Spleen (tissue), 11 donors: ENCODE results near the gene CHST15. TPM values are rescaled to one million over a fixed set of nuclear protein-coding genes. Genes with fewer than 3 reads are reported as not detected.
A peak's percentile ranks its signal among the peaks of the same experiment; 100 is the strongest.

Source experiments
- DNase-seq: peaks from one replicate; pipeline ENCODE4 v3.0.0-alpha.2; 2020
- H3K27ac ChIP-seq, 8 donors: fragments of 200-600 bp; sonication (generic) in 7 of 8; 1 replicate in 4 of 8; 2 replicates in 4 of 8; pipeline versions ENCODE4 v1.5.0 to v1.8.0; 2016 to 2021; ENCODE audit warnings: inconsistent platforms in 4 of 8, mild to moderate bottlenecking in 4 of 8, moderate library complexity in 1 of 8
- H3K27me3 ChIP-seq, 7 donors: fragments of 200-600 bp; sonication (generic) in 6 of 7; replicated peaks in 1 of 7; 1 replicate in 4 of 7; 2 replicates in 3 of 7; pipeline versions ENCODE4 v1.5.0 to v1.8.0; 2016 to 2021; ENCODE audit warnings: inconsistent platforms in 3 of 7, mild to moderate bottlenecking in 1 of 7
- H3K36me3 ChIP-seq, 6 donors: fragments of 200-600 bp; sonication (generic) in 5 of 6; 1 replicate in 4 of 6; 2 replicates in 2 of 6; pipeline versions ENCODE4 v1.5.0 to v1.8.0; 2016 to 2021; ENCODE audit warnings: inconsistent platforms in 2 of 6
- H3K4me1 ChIP-seq, 6 donors: fragments of 200-600 bp; sonication (generic) in 5 of 6; 1 replicate in 3 of 6; 2 replicates in 3 of 6; pipeline versions ENCODE4 v1.5.0 to v1.8.0; 2016 to 2021; ENCODE audit warnings: inconsistent platforms in 3 of 6
- H3K4me3 ChIP-seq, 8 donors: fragments of 200-600 bp; sonication (generic) in 7 of 8; 1 replicate in 4 of 8; 2 replicates in 4 of 8; pipeline versions ENCODE4 v1.5.0 to v1.8.0; 2016 to 2021; ENCODE audit warnings: inconsistent platforms in 4 of 8, mild to moderate bottlenecking in 4 of 8, moderate library complexity in 2 of 8
- H3K9me3 ChIP-seq, 8 donors: fragments of 200-600 bp; sonication (generic) in 7 of 8; 1 replicate in 4 of 8; 2 replicates in 4 of 8; pipeline versions ENCODE4 v1.5.0 to v1.8.0; 2016 to 2021; ENCODE audit warnings: inconsistent platforms in 4 of 8
- POLR2A ChIP-seq, 3 donors: fragments of 450-650 bp; IDR thresholded peaks; one replicate each; pipeline ENCODE4 v1.5.1; 2017; ENCODE audit warnings: antibody characterized with exemption in 3 of 3, mild to moderate bottlenecking in 1 of 3
- POLR2AphosphoS5 ChIP-seq, 3 donors: sonication (generic); formaldehyde crosslinking; IDR thresholded peaks; one replicate each; pipeline ENCODE4 v1.5.1; 2017; ENCODE audit warnings: antibody characterized with exemption in 3 of 3
- WGBS, 5 donors: extraction: QIAGEN DNeasy Blood & Tissue Kit in 3 of 5; methylation state at CpG; one replicate each; pipeline versions ENCODE4 v1.1.5 to v1.1.7; 2013 to 2018; 5-methylcytosine and 5-hydroxymethylcytosine counted together
- intact Hi-C: fragments of 100-400 bp; cut with DNase I; formaldehyde crosslinking; loops from one replicate; pipeline ENCODE4 v1.15.0; 2023; ENCODE audit warnings: low total_unique reads
- polyA plus RNA-seq, 3 donors: library from polyadenylated mRNA; stranded (reverse); fragments of 200-250 nt; gene quantifications; one replicate each; pipeline ENCODE4 v1.2.1, GENCODE V29; 2013
- total RNA-seq, 7 donors: library from RNA; depleted of rRNA in 3 of 7; stranded (reverse); fragments of >200 nt in 3 of 7; fragmentation: NEBNext Ultra II Directional in 4 of 7; extraction: Animal tissue kit (Norgen Biotek cat#: 25700) in 4 of 7; gene quantifications; one replicate each; pipeline versions ENCODE4 v1.1.0 to v1.2.1, GENCODE V29; 2016 to 2021
- TF ChIP-seq, protein P1 (sequence below), 11 experiments: fragments of 200-600 bp in 7 of 11; fragments of 450-650 bp in 4 of 11; sonication (generic) in 4 of 11; IDR thresholded peaks in 8 of 11; conservative IDR thresholded peaks in 3 of 11; 1 replicate in 7 of 11; 2 replicates in 4 of 11; pipeline versions ENCODE4 v1.4.0 to v1.8.0; 2016 to 2021; ENCODE audit warnings: antibody characterized with exemption in 11 of 11, inconsistent platforms in 4 of 11, mild to moderate bottlenecking in 1 of 11
- donor health status: healthy with polysubstance abuse.
- donor health status: DM: no; HTN: no; CAD: no; lungs with moderate emphysema.
- donor health status: DM: no; HTN: no; CAD: no.
- donor health status: Bipolar disorder and iron deficiency.
- donor health status: healthy.
- donor health status: DM: no; HTN: no; CAD: no.
- donor health status: DM: yes; HTN: yes; CAD: no.

Gene CHST15
- total and polyA plus RNA-seq, 10 donors = 6.1 to 133 (median 102) TPM

DNA sequence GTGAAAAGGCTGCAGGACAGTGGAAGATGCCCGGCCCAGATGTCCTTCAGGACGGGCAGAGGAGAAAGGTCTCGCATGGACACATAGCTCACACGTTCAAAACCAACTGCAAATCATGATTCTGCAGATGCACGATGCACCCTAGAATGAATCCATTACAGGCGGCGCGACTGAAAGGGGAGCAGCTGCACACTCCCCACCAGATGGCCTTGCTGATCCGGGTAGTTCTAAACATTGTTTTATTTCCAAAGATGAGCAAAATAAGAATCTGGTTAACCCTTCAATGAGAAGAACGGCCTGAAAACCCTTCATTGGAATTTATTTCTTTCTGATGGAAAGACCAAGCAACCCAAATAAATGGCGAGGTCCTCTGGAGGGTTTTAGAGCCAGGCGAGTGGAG is 33.8 kb downstream of the CHST15 start:
- Histone ChIP-seq H3K9me3 (no peaks in the 10 kb centered on the region), H3K27ac (no peak overlapping the region), H3K4me1 (peaks cover 0 to 78% (median 23%) of the 10 kb centered on the region in 6 donors), H3K36me3 (peaks cover 0 to 49% (median 0%) of the 10 kb centered on the region in 6 donors), H3K4me3 (no peak overlapping the region), H3K27me3 (no peaks in the 10 kb centered on the region)
- DNase-seq = no peak
- intact Hi-C loops = no loop called here
- TF ChIP-seq, protein P1, sequence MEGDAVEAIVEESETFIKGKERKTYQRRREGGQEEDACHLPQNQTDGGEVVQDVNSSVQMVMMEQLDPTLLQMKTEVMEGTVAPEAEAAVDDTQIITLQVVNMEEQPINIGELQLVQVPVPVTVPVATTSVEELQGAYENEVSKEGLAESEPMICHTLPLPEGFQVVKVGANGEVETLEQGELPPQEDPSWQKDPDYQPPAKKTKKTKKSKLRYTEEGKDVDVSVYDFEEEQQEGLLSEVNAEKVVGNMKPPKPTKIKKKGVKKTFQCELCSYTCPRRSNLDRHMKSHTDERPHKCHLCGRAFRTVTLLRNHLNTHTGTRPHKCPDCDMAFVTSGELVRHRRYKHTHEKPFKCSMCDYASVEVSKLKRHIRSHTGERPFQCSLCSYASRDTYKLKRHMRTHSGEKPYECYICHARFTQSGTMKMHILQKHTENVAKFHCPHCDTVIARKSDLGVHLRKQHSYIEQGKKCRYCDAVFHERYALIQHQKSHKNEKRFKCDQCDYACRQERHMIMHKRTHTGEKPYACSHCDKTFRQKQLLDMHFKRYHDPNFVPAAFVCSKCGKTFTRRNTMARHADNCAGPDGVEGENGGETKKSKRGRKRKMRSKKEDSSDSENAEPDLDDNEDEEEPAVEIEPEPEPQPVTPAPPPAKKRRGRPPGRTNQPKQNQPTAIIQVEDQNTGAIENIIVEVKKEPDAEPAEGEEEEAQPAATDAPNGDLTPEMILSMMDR (IDR thresholded peaks at IDR 0.05 in 8 of 11, conservative IDR thresholded peaks at IDR 0.05 in 3 of 11) = no peak
- TF ChIP-seq POLR2AphosphoS5 (IDR thresholded peaks at IDR 0.05) (no peak), POLR2A (IDR thresholded peaks at IDR 0.05) (no peak)
- 84 to 94% (median 86%) methylated on average over 12 of the region's 12 CpGs for WGBS, 5 donors

DNA sequence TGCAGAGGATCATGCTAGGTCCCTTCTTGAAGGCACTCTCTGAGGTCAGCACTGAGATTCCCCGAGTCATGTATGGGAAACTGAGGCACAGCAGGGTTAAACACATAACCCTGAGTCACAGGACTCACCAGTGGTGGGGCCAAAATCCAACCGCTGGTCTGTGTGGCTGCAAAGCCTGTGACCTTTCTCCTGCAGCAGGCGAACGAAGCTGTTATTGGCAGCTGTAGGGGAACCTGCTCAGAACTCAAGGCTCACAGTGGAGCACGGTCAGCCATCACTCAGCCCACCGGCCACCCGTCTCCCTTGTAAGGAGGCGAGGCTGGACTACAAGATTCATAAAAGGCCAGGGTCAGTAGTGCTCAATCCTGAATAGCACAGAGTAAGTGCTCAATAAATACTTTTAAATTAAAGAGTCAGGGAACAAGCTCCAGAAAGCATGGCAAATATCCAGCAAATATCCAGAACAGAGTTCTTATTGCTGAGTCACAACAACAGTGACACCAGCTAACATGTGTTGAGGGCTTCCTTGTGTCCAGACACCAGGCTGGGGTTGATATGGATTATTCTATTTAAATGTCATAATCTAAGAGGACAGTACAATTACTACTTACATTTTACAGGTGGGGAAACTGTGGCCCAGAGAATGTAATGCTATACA is 34.9 kb downstream of the CHST15 start:
- Histone ChIP-seq H3K36me3 (peaks cover 0 to 49% (median 0%) of the 10 kb centered on the region in 6 donors), H3K4me3 (no peak overlapping the region), H3K27ac (peak overlapping the region in 1 of 8 donors; percentile 11), H3K9me3 (no peaks in the 10 kb centered on the region), H3K27me3 (no peaks in the 10 kb centered on the region), H3K4me1 (peaks cover 0 to 78% (median 20%) of the 10 kb centered on the region in 6 donors)
- no peak for DNase-seq
- intact Hi-C loops = no loop called here
- 80 to 91% (median 84%) methylated on average over 8 of the region's 8 CpGs for WGBS, 5 donors
- TF ChIP-seq POLR2AphosphoS5 (IDR thresholded peaks at IDR 0.05) = peak in 1 of 3 donors; percentile 31
- TF ChIP-seq, protein P1 (IDR thresholded peaks at IDR 0.05 in 8 of 11, conservative IDR thresholded peaks at IDR 0.05 in 3 of 11) = no peak

DNA sequence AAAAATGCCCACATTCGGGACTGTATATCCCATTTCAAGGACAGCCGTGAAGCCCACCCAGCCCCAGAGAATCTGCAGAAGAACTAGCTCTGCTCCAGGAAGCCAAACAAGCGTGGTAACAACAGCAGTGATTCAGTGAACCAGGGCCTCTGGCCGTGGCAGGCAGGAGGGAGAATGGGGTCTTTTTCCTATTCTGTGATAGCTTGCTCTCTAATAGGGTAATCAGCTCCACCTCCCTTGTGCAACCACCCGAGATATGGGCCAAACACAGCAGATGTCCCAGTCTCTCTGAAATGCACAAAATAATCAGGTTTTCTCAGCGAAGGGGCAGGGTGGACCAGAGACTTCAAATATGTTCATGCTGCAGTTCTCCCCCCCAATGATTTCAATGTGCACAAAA is 35.8 kb downstream of the CHST15 start:
- intact Hi-C loops = no loop called here
- no peak for TF ChIP-seq POLR2AphosphoS5 (IDR thresholded peaks at IDR 0.05)
- no peak for DNase-seq

DNA sequence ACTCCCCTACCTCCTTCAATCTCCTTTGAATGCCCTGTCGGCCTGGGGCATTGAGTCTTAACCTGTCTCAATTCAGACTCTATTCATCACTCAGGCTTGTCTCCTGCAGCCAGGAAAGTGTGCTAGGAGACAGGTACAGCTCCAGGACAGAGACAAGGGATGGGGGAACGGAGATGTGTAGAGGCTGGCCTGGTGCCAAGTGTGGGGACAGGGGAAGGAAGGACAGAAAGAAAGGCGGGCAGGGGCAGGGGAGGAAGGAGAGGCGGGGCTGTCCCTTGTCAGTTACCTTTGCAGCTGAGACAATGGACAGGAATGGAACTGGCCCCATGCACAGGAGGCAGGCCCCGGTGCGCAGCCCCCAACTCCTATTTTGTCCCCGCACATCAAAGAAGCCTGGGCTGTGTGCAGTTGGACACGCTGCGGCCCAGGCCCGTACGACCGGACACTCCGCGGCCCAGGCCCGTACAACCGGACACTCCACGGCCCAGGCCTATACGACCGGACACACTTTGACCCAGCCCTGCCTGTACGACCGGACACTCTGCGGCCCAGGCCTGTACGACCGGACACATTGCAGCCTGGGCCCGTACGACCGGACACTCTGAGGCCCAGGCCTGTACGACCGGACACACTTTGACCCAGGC is 36.9 kb downstream of the CHST15 start:
- peaks cover 0 to 65% (median 13%) of the 10 kb centered on the region in 6 donors for H3K4me1 ChIP-seq
- TF ChIP-seq, protein P1 (IDR thresholded peaks at IDR 0.05 in 8 of 11, conservative IDR thresholded peaks at IDR 0.05 in 3 of 11) = no peak
- no peak for TF ChIP-seq POLR2A (IDR thresholded peaks at IDR 0.05)
- peak in 2 of 3 donors; percentile 20 to 58 for TF ChIP-seq POLR2AphosphoS5 (IDR thresholded peaks at IDR 0.05)
- no peak overlapping the region for H3K4me3 ChIP-seq
- no peaks in the 10 kb centered on the region for H3K27me3 ChIP-seq
- H3K36me3 ChIP-seq = peaks cover 0 to 37% (median 0%) of the 10 kb centered on the region in 6 donors
- WGBS, 5 donors = 88 to 95% (median 90%) methylated on average over 29 of the region's 29 CpGs
- H3K9me3 ChIP-seq = no peaks in the 10 kb centered on the region
- intact Hi-C loops = no loop called here
- H3K27ac ChIP-seq = peak overlapping the region in 1 of 8 donors; percentile 16
- no peak for DNase-seq

More for the DNA sequence above, 35.8 kb downstream of the CHST15 start:
- Histone ChIP-seq H3K4me3 (no peak overlapping the region), H3K9me3 (no peaks in the 10 kb centered on the region), H3K4me1 (peaks cover 0 to 75% (median 13%) of the 10 kb centered on the region in 6 donors), H3K36me3 (peaks cover 0 to 48% (median 0%) of the 10 kb centered on the region in 6 donors), H3K27ac (peak overlapping the region in 1 of 8 donors; percentile 11), H3K27me3 (no peaks in the 10 kb centered on the region)
- 65 to 85% (median 77%) methylated on average over 5 to 6 of the region's 6 CpGs for WGBS, 5 donors
